Mesothelial cell of epicardium (in vitro differentiated cells): ENCODE data around the gene CCL3. TPM values are rescaled to one million over a fixed set of nuclear protein-coding genes. Genes with fewer than 3 reads are reported as not detected.
"Not testable (repeated sequence)": the region's sequence is repeated elsewhere in the genome, so short reads cannot be mapped to it uniquely, and the experiment has no call there.

Source experiments
- DNase-seq, 2 experiments: peaks; one replicate each; pipeline ENCODE4 v3.0.0; 2021; ENCODE audit warnings: low spot score in 2 of 2; ENCODE audit not compliant: unreplicated experiment in 2 of 2
- H3K27ac Mint-ChIP-seq: 2 replicates; pipeline ENCODE4 v1.8.0; 2021; ENCODE audit warnings: mixed read lengths
- H3K27me3 Mint-ChIP-seq: 2 replicates; pipeline ENCODE4 v1.8.0; 2021; ENCODE audit warnings: low read depth, mixed read lengths
- H3K36me3 Mint-ChIP-seq: 2 replicates; pipeline ENCODE4 v1.8.0; 2021; ENCODE audit warnings: mixed read lengths
- H3K4me1 Mint-ChIP-seq: 2 replicates; pipeline ENCODE4 v1.8.0; 2021; ENCODE audit warnings: mixed read lengths
- H3K4me3 Mint-ChIP-seq: 2 replicates; pipeline ENCODE4 v1.8.0; 2021; ENCODE audit warnings: mild to moderate bottlenecking, moderate library complexity, mixed read lengths
- H3K9me3 Mint-ChIP-seq: 2 replicates; pipeline ENCODE4 v1.8.0; 2021; ENCODE audit warnings: mixed read lengths
- CTCF ChIP-seq: fragments of 200-600 bp; sonication (generic); IDR thresholded peaks from one replicate; pipeline ENCODE4 v1.5.0; 2021; ENCODE audit warnings: antibody characterized with exemption; ENCODE audit not compliant: unreplicated experiment
- total RNA-seq: library from RNA; stranded (reverse); gene quantifications from 3 replicates; pipeline ENCODE4 v1.2.1, GENCODE V29; 2021

Gene CCL3
- total RNA-seq, 1 donor from 2014 or later, result not detected

GRCh38 chr17:36118477-36119353 lies 28.8 kb upstream of the CCL3 start:
- no peak overlapping the region for H3K4me3 Mint-ChIP-seq
- H3K27ac Mint-ChIP-seq, result no peak overlapping the region
- TF ChIP-seq CTCF, result no peak
- H3K27me3 Mint-ChIP-seq, result peaks cover 20% of the 10 kb centered on the region
- H3K9me3 Mint-ChIP-seq, result peaks cover 4% of the 10 kb centered on the region
- no peak for DNase-seq
- no peaks in the 10 kb centered on the region for H3K36me3 Mint-ChIP-seq
- peaks cover 9% of the 10 kb centered on the region for H3K4me1 Mint-ChIP-seq

GRCh38 chr17:36117505-36118382 lies 27.8 kb upstream of the CCL3 start:
- Mint-ChIP-seq H3K9me3 (peaks cover 5% of the 10 kb centered on the region), H3K36me3 (no peaks in the 10 kb centered on the region), H3K4me1 (peaks cover 9% of the 10 kb centered on the region), H3K27me3 (peaks cover 17% of the 10 kb centered on the region), H3K4me3 (no peak overlapping the region), H3K27ac (no peak overlapping the region)
- no peak for TF ChIP-seq CTCF
- no peak for DNase-seq

- DNase-seq, H3K36me3 Mint-ChIP-seq, H3K27ac Mint-ChIP-seq, H3K4me3 Mint-ChIP-seq, H3K4me1 Mint-ChIP-seq: not testable (repeated sequence)
- Mint-ChIP-seq H3K27me3 (peaks cover 13% of the 10 kb centered on the region), H3K9me3 (peaks cover 14% of the 10 kb centered on the region)
Measured at GRCh38 chr17:36115649-36115977, 25.7 kb upstream of the CCL3 start.

GRCh38 chr17:36114971-36115648 lies 25.2 kb upstream of the CCL3 start:
- H3K4me1 Mint-ChIP-seq, H3K36me3 Mint-ChIP-seq: not testable (repeated sequence)

GRCh38 chr17:36113131-36113530 lies 23.2 kb upstream of the CCL3 start:
- DNase-seq, H3K36me3 Mint-ChIP-seq, H3K4me1 Mint-ChIP-seq, H3K4me3 Mint-ChIP-seq, H3K27ac Mint-ChIP-seq: not testable (repeated sequence)
- peaks cover 14% of the 10 kb centered on the region for H3K9me3 Mint-ChIP-seq
- H3K27me3 Mint-ChIP-seq, result peaks cover 29% of the 10 kb centered on the region

More at GRCh38 chr17:36114971-36115648, 25.2 kb upstream of the CCL3 start:
- not testable (repeated sequence) for H3K4me3 Mint-ChIP-seq, H3K27ac Mint-ChIP-seq, DNase-seq
- peaks cover 13% of the 10 kb centered on the region for H3K27me3 Mint-ChIP-seq
- peaks cover 14% of the 10 kb centered on the region for H3K9me3 Mint-ChIP-seq

GRCh38 chr17:36112572-36112971 lies 22.6 kb upstream of the CCL3 start:
- Mint-ChIP-seq H3K36me3 (no peaks in the 10 kb centered on the region), H3K27ac (no peak overlapping the region), H3K9me3 (peaks cover 14% of the 10 kb centered on the region), H3K4me1 (peaks cover 5% of the 10 kb centered on the region), H3K27me3 (peaks cover 35% of the 10 kb centered on the region), H3K4me3 (no peak overlapping the region)
- no peak for DNase-seq
- TF ChIP-seq CTCF, result no peak
